SW480 (cell line): ENCODE results near the gene RTN4R.
"Not testable (repeated sequence)": the region's sequence is repeated elsewhere in the genome, so short reads cannot be mapped to it uniquely, and the experiment has no call there.

Source experiments
- DNase-seq: peaks from one replicate; pipeline ENCODE4 v3.0.0-alpha.2; 2016; ENCODE audit warnings: low spot score

The RTN4R gene

DNA sequence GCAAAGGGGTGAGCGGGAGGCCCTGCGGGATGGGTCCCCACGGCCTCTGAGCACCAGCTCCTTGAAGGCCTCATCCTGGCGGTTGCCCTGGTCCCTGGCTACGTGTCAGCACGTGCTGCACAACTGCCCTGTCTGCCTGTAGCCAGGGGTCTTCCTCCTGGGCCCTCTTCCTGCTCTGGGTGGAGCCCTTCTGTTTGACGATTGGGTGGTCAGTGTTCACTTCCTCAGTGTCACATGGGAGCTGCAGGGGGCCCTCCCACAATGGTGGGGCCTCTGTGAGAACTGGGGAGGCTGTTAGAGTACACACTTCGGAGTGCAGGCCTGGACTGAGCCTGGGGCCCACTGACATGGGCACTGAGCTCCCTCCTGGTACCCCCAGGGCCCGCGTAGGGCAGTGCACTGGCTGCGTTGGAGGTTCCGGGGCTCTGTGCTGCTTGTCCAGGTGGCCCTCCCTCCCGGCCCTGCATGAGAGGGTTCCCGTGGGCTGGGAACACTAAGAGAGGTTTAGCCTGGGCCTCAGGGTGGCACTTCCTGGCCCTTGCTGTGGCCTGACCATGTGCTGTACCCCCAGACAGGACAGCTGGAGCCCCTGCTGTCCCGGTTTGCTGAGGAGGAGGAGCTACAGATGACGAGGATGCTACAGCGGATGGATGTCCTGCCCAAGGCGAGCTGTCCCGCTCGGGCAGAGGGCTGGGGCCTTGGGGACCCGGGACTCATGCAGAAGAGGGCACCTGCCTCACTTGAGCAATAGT lies 38.0 kb upstream of the RTN4R start:
- no peak for DNase-seq

DNA sequence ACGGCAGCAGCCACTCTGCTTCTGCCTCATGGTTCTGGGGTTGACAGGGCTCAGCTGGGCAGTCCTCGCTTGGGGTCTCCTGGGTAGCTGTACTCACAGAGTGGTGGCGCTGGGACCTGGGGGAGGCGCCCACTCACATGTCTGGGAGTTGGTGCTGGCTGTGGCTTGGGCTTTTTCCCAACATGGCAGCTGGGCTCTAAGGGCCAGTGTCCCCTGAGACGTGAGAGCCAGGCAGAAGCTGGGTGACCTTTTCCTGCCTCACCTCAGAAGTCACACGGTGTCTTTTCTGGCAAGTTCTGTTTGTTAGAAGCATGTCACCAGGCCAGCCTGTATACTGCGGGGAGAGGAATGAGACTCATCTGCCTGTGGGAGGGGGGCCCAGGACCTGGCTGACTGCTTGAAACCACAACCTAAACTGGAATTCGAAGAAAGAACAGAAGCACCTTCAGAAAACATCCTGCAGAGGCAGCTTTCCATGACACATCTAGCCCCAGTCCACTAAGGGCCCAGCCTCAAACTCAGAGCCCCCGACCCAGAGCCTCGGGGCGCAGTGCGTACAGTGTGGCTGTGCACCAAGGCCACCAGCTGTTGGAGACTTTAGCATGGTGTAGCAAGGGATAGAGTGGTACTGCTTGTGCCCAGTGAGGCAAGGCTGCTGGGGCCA lies 37.2 kb upstream of the RTN4R start:
- not testable (repeated sequence) for DNase-seq

DNA sequence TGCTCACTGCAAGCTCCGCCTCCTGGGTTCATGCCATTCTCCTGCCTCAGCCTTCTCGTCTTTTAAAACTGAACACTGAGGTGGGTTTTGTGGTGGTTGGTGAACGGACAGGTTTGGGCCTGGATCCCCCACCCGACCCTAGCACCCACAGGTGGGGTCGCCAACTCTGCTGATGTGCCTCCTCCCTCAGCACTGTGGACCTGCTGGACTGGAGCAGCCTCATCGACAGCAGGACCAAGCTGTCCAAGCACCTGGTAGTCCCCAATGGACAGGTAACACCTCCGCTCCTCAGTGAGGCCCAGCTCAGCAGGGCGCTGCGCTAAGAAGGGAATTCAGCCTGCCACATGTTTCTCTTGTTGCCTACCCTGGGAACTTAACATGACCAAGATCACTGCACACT lies 36.5 kb upstream of the RTN4R start:
- DNase-seq, result no peak

DNA sequence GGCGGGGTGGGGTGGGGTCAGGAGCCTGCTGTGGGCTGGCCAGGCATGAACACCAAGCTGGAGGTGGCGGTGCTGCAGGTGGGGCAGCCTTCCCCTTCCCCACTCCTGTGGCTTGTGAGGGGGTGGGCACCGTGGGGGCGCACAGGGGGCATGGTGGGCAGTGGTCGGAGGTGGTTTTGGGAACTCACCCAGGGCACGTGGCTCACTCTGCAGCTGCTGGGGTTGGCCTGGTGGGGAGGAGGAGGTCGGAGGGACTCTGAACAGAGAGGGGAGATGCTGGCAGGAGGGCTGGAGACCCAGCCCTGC lies 35.1 kb upstream of the RTN4R start:
- DNase-seq, result not testable (repeated sequence)

DNA sequence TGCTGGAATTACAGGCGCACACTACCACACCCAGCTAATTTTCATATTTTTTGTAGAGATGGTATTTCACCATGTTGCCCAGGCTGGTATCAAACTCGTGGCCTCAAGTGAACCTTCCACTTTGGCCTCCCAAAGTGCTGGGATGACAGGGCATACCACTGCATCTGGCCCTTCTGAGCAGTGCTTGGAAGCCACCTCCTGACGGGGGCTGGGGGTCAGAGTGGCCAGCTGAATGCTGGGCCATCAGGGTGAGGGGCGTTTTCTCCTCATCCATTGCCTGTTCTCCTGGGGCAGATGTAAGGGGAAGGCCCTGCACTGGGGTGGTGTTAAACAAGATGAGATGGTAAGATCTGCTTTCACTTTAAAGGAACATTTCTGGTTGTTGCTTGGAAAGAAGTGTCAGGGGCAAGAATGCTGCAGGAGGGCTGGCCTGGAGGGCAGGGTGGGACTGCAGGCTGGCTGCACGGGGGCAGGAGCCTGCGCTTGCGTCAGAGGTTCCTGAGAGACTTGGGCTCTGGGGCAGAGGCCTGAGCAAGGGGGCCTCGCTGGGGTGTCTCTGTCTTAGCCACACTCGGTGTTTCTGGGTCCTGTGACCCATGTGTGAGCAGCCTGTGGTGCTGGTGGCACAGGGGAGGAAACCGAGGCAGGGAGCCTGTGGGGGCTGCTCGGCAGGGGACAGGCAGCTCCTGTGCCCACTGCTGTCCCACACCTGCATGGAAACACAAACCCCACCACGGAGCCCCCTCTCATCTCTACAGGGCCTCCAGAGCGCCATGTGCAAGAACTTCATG lies 34.5 kb upstream of the RTN4R start:
- no peak for DNase-seq

DNA sequence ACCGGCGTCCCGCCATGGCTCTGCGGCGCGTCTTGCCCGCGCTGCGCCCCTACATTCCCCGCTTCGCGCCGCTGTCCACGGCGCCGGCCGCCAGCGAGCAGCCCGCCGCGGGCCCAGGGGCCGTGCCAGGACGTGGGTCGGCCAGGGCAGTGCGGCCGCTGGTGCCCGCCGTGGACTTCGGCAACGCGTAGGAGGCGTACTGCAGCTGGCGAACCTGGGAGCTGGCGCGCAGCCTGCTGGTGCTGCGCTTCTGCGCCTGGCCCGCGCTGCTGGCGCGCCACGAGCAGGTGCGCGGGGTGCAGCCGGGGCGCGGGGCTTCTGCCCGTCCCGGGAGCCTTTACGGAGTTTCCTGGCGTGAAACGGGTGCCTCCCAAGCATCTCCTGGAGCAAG lies 31.6 kb upstream of the RTN4R start:
- DNase-seq, result peak; percentile 56

DNA sequence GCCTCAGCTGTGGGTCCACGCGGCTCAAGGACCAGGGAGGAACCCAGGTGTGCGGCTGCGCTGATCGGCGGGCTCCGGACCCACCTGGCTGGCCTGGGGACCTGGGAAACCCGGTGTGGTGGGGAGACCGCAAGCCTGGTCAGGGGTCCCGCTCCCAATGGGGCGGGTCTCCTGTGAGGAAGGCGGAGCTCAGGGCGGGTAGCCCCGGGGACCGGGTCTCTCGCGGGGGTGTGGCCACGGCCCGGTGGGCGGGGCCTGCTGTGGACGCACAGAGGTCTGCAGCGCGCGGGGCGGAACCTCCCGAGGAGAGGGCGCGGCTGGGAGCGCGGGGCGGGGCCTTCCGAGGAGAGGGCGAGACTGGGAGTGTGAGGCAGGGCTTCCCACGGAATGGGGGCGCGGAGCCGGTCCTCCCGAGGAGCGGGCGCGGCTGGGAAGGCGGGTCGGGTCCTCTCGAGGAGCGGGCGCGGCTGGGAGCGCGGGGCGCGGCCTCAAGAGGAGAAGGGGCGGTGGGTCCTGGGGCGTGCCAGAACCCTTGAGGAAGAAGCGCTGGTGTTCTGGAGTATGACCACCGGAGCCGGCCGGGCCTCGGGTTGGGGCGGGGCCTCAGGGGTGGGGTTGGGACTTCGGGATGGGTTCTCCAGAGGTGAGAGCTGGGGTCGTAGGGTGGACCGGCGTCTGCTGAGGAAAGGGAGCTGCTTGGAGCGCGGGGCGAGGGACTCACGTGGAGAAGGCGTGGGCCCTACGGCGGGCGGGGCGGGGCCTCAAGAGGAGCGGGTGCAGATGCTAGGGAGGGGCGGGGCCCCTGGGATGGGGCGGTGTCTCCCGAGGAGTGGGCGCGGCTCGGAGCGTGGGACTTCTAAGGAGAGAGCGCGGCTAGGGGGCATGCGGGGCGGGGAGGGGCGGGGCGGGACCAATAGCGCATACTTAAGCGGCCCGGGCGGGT lies 31.0 kb upstream of the RTN4R start:
- peak; percentile 83 for DNase-seq

DNA sequence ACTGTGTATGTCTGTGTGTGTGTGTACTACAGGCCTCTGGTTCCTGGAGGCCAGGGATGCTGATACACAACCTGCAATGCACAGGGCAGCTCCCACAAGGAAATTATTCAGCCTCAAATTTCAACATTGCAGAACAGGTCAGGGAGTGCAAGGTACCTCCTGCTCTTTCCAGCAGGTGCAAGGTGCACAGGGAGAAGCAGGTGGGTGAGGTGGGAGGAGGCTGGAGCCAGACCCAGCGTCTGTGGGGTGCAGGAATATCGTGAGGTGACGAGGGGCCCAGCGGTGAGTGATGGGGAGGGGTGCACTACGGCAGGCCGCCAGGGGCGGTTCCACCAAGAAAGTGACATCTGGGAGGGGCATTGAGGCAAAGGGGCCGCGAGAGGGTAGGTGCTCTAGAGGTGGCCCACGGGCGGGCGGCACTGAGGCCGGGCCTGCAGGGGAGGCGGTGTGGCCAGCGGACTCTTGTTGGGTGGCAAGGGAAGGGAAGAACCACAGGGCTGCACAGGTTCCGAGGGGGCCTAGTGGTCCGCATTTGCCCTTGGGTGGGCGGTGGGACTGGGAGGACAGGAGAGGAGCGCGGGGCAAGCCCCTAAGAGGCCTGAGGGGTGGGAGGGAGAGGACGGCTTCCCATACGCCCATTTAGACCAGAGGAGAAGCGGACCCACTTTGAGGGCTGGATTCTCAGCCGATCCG lies 30.1 kb upstream of the RTN4R start:
- DNase-seq, result no peak

DNA sequence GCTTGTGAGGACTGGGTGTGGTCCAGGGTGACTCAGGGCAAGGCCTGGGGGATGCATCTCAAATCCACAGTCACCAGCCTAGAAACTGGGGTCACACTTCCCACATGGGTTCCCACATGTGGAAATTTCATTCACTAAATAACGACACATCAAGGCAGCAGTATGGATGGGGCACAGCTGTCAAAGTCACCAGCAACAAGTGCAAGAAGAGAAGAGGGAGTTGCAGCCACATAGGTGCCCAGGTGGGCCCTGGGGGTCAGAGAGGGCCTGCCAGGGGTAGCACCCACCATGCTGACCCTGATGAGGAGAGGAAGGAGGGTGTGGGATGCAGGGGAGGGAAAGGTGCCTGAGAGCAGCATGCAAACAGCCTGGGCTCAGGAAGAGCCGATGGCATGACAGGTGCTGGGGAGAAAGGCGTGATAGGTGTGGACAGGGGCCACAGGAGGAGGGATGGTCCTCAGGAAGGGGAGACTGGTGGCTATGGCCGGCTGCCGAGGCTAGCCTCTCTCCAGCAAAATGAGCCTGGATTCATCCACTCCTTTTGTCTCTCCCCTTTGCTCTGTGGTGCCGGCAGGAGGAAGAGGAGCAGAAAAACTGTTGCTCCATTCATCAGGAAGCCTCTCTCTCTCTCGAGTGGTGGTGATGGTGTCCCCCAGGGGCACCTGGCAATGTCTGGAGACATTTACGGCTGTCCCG lies 29.4 kb upstream of the RTN4R start:
- no peak for DNase-seq

DNA sequence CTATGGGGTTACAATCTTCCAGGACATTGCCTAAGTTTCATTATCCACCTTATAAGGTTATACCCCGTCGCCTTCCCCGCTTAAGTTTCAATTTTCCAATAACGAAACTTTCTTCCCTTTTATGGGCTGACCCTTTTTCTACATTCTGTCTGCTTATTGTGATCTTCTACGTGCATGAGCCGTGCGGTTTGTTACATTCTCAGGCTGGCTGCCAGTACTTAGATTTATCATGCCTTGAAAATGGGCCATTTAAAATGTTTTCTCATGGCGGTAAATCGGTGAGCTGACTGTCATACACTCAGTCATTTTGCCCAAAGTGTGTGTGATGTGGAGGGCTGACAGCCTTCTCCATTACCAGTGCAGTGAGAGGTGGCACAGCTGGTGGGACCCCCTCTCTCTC lies 28.5 kb upstream of the RTN4R start:
- DNase-seq, result no peak

DNA sequence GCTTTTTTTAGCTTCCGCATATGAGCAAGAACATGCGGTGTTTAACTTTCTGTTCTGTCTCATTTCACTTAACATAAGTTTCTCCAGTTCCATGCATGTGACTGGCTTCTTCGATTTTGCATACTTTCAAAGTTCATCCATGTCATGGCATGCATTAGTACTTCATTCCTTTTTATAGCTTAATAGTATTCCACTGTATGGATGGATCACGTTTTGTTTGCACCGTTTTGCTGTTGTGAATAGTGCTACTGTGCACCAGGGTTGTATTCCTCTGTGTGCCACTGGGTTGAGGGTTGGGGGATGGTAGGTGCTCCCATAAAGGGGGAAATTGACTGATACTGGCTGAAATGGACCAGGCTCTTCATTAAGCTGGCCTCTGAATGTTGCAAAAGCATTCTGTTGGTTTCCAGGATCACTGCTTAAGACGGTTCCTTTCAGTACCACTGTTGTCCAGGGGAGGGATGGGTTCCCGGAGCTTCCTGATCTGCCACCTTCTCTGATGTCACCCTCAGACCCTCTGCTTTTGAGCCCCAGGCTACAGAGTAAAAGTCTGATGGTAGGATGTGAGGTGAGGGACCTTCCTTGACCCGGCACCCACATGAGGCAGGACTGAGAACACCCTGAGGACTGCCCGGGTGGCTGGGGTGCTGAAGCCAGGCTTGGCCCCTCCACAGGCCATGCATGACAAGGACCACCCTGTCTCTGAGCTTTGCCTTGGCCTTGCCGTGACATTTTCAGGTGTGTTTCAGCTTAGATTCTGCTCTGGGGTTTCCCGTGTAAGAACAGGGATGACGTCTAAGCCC lies 27.3 kb upstream of the RTN4R start:
- no peak for DNase-seq

DNA sequence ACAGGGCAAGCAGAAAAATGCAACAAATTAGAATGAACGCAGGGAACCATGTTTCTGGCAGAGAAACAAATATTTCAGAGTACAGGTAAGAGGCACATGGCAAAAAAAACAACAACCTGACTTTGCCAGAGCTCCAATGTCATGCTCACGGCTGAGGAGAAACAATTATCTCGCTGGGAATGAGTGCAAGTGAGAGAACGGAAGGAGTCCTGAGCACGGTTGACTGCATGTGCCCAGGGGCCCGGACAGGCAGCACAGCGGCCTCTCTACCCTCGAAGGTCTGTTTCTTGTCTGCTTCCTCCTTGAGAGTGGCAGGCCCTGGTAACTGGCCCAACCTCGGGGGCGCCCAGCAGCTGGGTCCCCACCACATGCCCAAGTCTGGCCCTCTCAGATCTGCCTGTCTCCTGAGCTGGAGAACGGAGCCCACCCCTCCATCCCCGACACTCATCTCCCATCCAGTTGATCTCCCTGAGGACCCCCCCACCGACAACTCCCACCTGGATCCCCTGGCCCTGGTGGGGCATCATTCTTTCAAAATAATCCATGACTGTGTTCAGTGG lies 24.6 kb upstream of the RTN4R start:
- no peak for DNase-seq

DNA sequence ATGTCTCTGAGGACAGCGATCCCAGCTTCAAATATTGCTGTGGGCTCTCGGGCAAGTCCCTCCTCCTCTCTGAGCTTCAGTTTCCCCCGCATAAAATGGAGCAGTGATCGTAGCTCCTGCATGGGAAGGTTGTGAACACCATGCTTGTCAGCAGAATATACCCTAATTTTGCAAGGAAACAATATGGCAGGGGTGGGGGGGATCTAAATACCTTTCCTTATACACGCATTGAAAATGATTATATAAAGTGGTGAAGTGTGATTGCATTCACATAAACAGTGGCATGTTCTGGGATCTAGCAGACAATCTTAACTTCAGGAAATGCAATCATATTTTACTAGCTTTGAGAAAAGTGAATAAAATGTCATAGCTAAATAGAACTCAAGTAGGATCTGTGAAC lies 24.0 kb upstream of the RTN4R start:
- DNase-seq, result no peak

DNA sequence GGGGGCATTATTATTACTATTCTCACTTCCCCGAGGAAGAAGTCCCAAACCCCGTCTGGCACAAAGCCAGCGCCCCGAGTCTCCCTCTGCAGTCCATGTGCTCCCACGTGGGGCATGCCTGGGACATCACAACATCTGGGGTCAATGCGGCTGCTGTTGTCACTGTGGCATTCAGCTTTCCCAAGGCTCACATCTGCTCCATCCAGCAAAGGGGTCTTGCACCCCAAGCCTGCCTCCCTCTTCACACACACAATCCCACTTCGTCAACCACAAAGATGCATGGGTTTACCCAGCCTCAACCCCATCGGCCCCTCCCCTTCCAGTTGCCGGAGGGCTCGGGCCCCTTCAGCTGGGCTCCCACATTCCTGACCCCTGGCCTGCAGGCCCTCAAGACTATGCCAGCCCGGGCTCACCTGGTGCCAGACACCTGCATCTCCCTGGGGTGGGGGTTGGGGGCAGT lies 23.5 kb upstream of the RTN4R start:
- DNase-seq, result no peak

DNA sequence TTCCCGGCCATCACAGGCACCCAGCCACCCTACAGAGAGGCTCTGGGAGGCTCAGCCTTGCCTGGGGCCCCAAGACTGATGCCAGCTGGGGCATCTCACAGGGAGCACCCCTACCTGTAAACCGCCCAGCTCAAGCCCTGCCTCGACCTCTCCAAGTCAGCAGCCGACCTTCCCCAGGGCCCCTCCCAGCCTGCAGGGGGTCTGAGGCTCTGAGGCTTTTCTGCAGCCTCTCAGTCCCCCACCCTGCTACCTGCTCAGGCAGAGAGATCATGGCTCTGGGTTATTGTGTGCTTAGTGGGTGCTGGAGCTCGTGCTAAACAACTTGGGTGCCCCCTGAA lies 23.1 kb upstream of the RTN4R start:
- DNase-seq, result no peak

DNA sequence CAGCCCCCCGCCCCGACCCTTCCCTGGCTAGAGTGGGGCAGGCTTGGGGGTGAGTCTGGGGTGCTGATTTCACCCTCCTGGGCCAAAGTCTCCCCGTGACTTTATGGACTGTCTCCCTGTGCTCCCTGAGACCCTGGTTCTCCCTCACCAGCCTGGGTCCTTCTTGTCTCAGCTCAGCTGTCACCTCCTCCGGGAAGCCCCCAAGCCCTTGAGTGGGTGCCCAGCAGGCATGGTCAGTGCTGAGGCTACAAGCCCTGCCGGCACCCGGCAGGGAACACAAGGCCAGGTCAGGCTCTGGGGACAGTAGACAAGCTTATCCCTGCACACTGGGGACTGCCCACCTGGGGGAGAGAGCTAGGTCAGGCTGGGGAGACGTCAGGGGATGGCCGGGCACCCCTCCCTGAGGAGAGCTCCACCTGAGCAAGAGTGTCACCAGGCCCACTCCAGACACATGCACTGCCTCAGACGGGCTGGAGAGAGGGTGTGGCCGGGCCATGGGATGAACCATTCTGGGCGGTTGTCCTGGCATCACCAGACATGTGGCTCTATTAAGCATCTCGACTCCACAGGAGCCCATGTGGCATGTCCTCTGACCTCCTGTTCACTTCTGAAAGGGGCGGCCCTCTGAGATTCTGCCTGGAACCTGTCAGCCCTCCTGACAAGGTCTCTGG lies 22.6 kb upstream of the RTN4R start:
- DNase-seq, result no peak

DNA sequence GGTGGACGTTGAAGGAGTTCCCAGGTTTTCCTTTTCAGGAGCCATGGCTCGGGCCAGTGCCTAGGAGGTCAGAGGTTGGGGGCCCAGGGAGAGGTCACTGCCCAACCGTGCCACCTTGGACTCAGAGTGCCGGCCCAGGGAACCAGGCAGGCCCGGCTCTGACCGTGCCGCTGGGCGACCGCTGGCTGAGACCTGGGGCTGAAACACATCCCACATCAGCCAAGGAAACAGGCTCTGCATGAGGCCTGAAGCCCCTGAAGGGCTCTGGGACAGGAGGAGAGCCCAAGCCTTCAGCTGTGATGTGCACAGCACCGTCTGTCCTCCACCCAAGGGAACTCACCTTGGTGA lies 21.9 kb upstream of the RTN4R start:
- DNase-seq, result no peak

DNA sequence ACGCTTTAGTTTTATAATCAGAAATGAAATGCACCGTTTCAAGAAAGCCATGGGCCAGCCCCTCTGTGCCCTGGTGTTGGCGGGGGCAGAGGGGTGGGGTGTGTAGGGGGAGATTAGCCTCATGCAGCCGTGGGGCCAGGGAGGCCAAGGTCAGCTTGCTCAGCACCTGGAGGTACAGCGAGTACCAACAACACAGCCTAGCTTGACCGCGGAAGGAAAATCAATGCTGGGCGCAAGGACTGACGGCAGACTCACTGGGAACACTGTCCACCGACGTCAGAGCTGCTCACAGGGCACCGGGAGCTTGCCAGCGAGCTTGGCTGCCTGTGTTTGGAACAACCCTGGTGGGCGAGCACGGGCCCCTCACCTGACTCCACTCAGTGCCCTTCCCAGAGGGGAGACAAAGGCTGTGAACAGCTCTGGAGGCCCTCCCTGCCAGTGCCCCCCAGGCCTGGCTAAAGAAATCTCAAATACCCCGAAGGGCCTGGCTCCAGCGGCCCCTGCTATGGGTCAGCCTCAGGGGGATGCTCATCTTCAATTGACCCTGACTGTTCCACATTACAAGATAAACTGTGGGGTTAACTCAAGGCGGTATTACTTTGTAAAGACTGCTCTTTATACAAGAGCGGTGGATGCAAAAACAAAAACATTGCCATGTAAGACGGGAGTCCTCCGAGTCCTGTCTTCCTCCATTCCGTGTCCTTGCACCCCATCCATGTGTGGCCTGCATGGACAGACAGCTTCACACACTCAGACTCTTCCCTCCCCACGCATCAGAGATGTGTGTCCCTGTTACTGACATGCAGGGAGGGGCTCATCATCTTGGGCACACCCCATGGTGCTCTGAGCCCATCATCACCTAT lies 21.3 kb upstream of the RTN4R start:
- DNase-seq, result not testable (repeated sequence)
